Fibroblast of skin of back (primary cell): Measurements from ENCODE around the gene MUC22.

Experiments used
- DNase-seq: peaks from one replicate; pipeline ENCODE4 v3.0.0-alpha.2; 2013

The MUC22 gene

GRCh38 chr6:31081872-31082271, 71.6 kb downstream of the MUC22 start:
- DNase-seq = no peak

GRCh38 chr6:31083742-31084354, 73.6 kb downstream of the MUC22 start:
- DNase-seq = peak; percentile 84
